CD1c-positive myeloid dendritic cell (primary cell): Measurements from ENCODE around the gene TM4SF4.
A peak's percentile ranks its signal among the peaks of the same experiment; 100 is the strongest.

Source experiments
- DNase-seq: peaks from one replicate; pipeline ENCODE4 v3.0.0-alpha.2; 2016; ENCODE audit errors: extremely low spot score

The TM4SF4 gene

GRCh38 chr3:149481491-149481890 lies 7.0 kb downstream of the TM4SF4 start:
- DNase-seq, result no peak

- DNase-seq, result no peak
These were observed 12.2 kb downstream of the TM4SF4 start for GRCh38 chr3:149486726-149487125.

GRCh38 chr3:149487598-149488197 lies 13.2 kb downstream of the TM4SF4 start:
- DNase-seq, result peak; percentile 29

- DNase-seq, result no peak
These were observed 14.7 kb downstream of the TM4SF4 start for GRCh38 chr3:149489060-149489690.

- no peak for DNase-seq
These were observed 15.9 kb downstream of the TM4SF4 start for GRCh38 chr3:149490260-149490971.

- DNase-seq, result no peak
These were observed 19.0 kb downstream of the TM4SF4 start for GRCh38 chr3:149493315-149494021.

- DNase-seq, result peak; percentile 69
These were observed 19.7 kb downstream of the TM4SF4 start for GRCh38 chr3:149494022-149494758.

- no peak for DNase-seq
These were observed 20.5 kb downstream of the TM4SF4 start for GRCh38 chr3:149494759-149495580.

- DNase-seq, result no peak
These were observed 21.2 kb downstream of the TM4SF4 start for GRCh38 chr3:149495581-149496125.

GRCh38 chr3:149496891-149497290 lies 22.4 kb downstream of the TM4SF4 start:
- no peak for DNase-seq

- peak; percentile 25 for DNase-seq
These were observed 23.6 kb downstream of the TM4SF4 start for GRCh38 chr3:149497966-149498670.

GRCh38 chr3:149501524-149501923 lies 27.0 kb downstream of the TM4SF4 start:
- no peak for DNase-seq

- DNase-seq, result no peak
These were observed 27.9 kb downstream of the TM4SF4 start for GRCh38 chr3:149502438-149502837.

- no peak for DNase-seq
These were observed 32.0 kb downstream of the TM4SF4 start for GRCh38 chr3:149506540-149506939.

- DNase-seq, result no peak
These were observed 32.5 kb downstream of the TM4SF4 start for GRCh38 chr3:149506965-149507364.

GRCh38 chr3:149507491-149508324 lies 33.2 kb downstream of the TM4SF4 start:
- peak; percentile 65 for DNase-seq

GRCh38 chr3:149509526-149509925 lies 35.0 kb downstream of the TM4SF4 start:
- DNase-seq, result no peak

GRCh38 chr3:149510480-149510879 lies 36.0 kb downstream of the TM4SF4 start:
- no peak for DNase-seq

- no peak for DNase-seq
These were observed 36.6 kb downstream of the TM4SF4 start for GRCh38 chr3:149511040-149511626.
